Neuronal stem cell (in vitro differentiated cells): ENCODE results near the gene TNN.
"Not testable (repeated sequence)": the region's sequence is repeated elsewhere in the genome, so short reads cannot be mapped to it uniquely, and the experiment has no call there.

Experiments
- DNase-seq: peaks from one replicate; pipeline ENCODE4 v3.0.0-alpha.2; 2013; ENCODE audit warnings: low spot score
- H2AFZ ChIP-seq: one replicate; pipeline ENCODE4 v1.6.1; 2013; ENCODE audit warnings: mild to moderate bottlenecking, low read length, inconsistent platforms
- H2AK5ac ChIP-seq: 2 replicates; pipeline ENCODE4 v1.6.1; 2013; ENCODE audit warnings: low read depth, mild to moderate bottlenecking, inconsistent platforms, low read length, moderate library complexity, mixed read lengths
- H2BK120ac ChIP-seq: 2 replicates; pipeline ENCODE4 v1.6.1; 2013; ENCODE audit warnings: low read depth, mild to moderate bottlenecking, inconsistent platforms, low read length, moderate library complexity, mixed read lengths
- H2BK12ac ChIP-seq: one replicate; pipeline ENCODE4 v1.6.1; 2013; ENCODE audit warnings: low read length, inconsistent platforms
- H2BK15ac ChIP-seq: 2 replicates; pipeline ENCODE4 v1.6.1; 2013; ENCODE audit warnings: mild to moderate bottlenecking, low read length, inconsistent platforms, mixed read lengths
- H2BK5ac ChIP-seq: one replicate; pipeline ENCODE4 v1.6.1; 2013; ENCODE audit warnings: inconsistent platforms, mild to moderate bottlenecking, low read length, moderate library complexity
- H3K14ac ChIP-seq: one replicate; pipeline ENCODE4 v1.6.1; 2013; ENCODE audit warnings: low read length, inconsistent platforms
- H3K18ac ChIP-seq: 2 replicates; pipeline ENCODE4 v1.6.1; 2013; ENCODE audit warnings: low read length, inconsistent platforms
- H3K23ac ChIP-seq: 2 replicates; pipeline ENCODE4 v1.6.1; 2013; ENCODE audit warnings: low read depth, mild to moderate bottlenecking, mixed read lengths, low read length, inconsistent platforms; ENCODE audit not compliant: poor library complexity
- H3K27ac ChIP-seq: replicated peaks from 3 replicates; pipeline ENCODE4 v1.5.1; 2013; ENCODE audit warnings: low read length, inconsistent platforms
- H3K27me3 ChIP-seq, 3 experiments: 2 replicates each; pipeline ENCODE4 v1.6.1; 2013; ENCODE audit warnings: low read length in 3 of 3, mild to moderate bottlenecking in 2 of 3, inconsistent platforms in 1 of 3, low read depth in 1 of 3, mixed read lengths in 1 of 3, moderate library complexity in 1 of 3; ENCODE audit not compliant: control insufficient read depth in 3 of 3, insufficient read depth in 3 of 3
- H3K36me3 ChIP-seq, 2 donors: replicated peaks in 1 of 2; 2 replicates each; pipeline ENCODE4 v1.6.1; 2013; ENCODE audit warnings: low read length in 2 of 2; ENCODE audit not compliant: control insufficient read depth in 2 of 2, insufficient read depth in 2 of 2
- H3K4ac ChIP-seq: 2 replicates; pipeline ENCODE4 v1.6.1; 2013; ENCODE audit warnings: inconsistent platforms, mild to moderate bottlenecking, low read length, moderate library complexity
- H3K4me1 ChIP-seq, 2 donors: 1 replicate in 1 of 2; 2 replicates in 1 of 2; pipeline ENCODE4 v1.6.1; 2013; ENCODE audit warnings: low read length in 2 of 2, low read depth in 1 of 2; ENCODE audit not compliant: control insufficient read depth in 2 of 2, insufficient read depth in 1 of 2
- H3K4me2 ChIP-seq: one replicate; pipeline ENCODE4 v1.6.1; 2013; ENCODE audit warnings: mild to moderate bottlenecking, low read length, inconsistent platforms; ENCODE audit not compliant: insufficient read depth, poor library complexity, severe bottlenecking
- H3K4me3 ChIP-seq, 2 donors: 2 replicates each; pipeline ENCODE4 v1.5.1; 2013; ENCODE audit warnings: low read length in 2 of 2, mild to moderate bottlenecking in 2 of 2, inconsistent platforms in 1 of 2, moderate library complexity in 1 of 2
- H3K79me1 ChIP-seq: one replicate; pipeline ENCODE4 v1.6.1; 2013; ENCODE audit warnings: low read depth, mild to moderate bottlenecking, inconsistent platforms, low read length, moderate library complexity
- H3K9ac ChIP-seq: one replicate; pipeline ENCODE4 v1.6.1; 2013; ENCODE audit warnings: mild to moderate bottlenecking, low read depth, low read length, inconsistent platforms; ENCODE audit not compliant: poor library complexity
- H3K9me3 ChIP-seq, 2 donors: replicated peaks in 1 of 2; 2 replicates each; pipeline versions ENCODE3 to v1.6.1; 2013; ENCODE audit warnings: low read length in 2 of 2, mild to moderate bottlenecking in 2 of 2, inconsistent platforms in 1 of 2, low read depth in 1 of 2, mixed read lengths in 1 of 2, moderate library complexity in 1 of 2; ENCODE audit not compliant: control insufficient read depth in 2 of 2, insufficient read depth in 1 of 2
- H4K8ac ChIP-seq: one replicate; pipeline ENCODE4 v1.6.1; 2013; ENCODE audit warnings: low read depth, mild to moderate bottlenecking, inconsistent platforms, low read length, moderate library complexity
- H4K91ac ChIP-seq: one replicate; pipeline ENCODE4 v1.6.1; 2013; ENCODE audit warnings: low read length, low read depth, mild to moderate bottlenecking, inconsistent platforms; ENCODE audit not compliant: poor library complexity
- WGBS, 2 donors: extraction: QIAGEN DNeasy Blood & Tissue Kit; methylation state at CpG; one replicate each; pipeline ENCODE4 v1.1.7; 2013; ENCODE audit warnings: missing lambda C conversion rate in 2 of 2, mixed read lengths in 1 of 2; ENCODE audit not compliant: insufficient read length in 2 of 2, insufficient replicate concordance in 1 of 2; ENCODE audit errors: extremely low coverage in 2 of 2; 5-methylcytosine and 5-hydroxymethylcytosine counted together

The TNN gene

GRCh38 chr1:175095978-175096607 is 28.5 kb downstream of the TNN start:
- no peak overlapping the region for H3K4me3 ChIP-seq
- no peak overlapping the region for H3K14ac ChIP-seq
- H3K27me3 ChIP-seq, result peaks cover 0 to 1% (median 0%) of the 10 kb centered on the region in 3 experiments
- no peaks in the 10 kb centered on the region for H3K79me1 ChIP-seq
- H2AFZ ChIP-seq, result no peak overlapping the region
- no peak overlapping the region for H2AK5ac ChIP-seq
- no peak for DNase-seq
- no peaks in the 10 kb centered on the region for H3K36me3 ChIP-seq
- no peak overlapping the region for H4K8ac ChIP-seq
- H3K18ac ChIP-seq, result no peak overlapping the region
- no peak overlapping the region for H2BK5ac ChIP-seq
- no peak overlapping the region for H3K4me2 ChIP-seq
- H3K9ac ChIP-seq, result peak overlapping the region; percentile 3
- peaks cover 0 to 2% of the 10 kb centered on the region in 2 donors for H3K4me1 ChIP-seq
- H4K91ac ChIP-seq, result no peak overlapping the region
- no peak overlapping the region for H2BK15ac ChIP-seq
- no peaks in the 10 kb centered on the region for H3K9me3 ChIP-seq
- no peak overlapping the region for H2BK120ac ChIP-seq
- H2BK12ac ChIP-seq, result no peak overlapping the region
- H3K23ac ChIP-seq, result peak overlapping the region; percentile 27
- no peak overlapping the region for H3K4ac ChIP-seq
- WGBS, 2 donors, result no CpG with 5 or more reads among the region's 3 CpGs
- no peak overlapping the region for H3K27ac ChIP-seq

DNA sequence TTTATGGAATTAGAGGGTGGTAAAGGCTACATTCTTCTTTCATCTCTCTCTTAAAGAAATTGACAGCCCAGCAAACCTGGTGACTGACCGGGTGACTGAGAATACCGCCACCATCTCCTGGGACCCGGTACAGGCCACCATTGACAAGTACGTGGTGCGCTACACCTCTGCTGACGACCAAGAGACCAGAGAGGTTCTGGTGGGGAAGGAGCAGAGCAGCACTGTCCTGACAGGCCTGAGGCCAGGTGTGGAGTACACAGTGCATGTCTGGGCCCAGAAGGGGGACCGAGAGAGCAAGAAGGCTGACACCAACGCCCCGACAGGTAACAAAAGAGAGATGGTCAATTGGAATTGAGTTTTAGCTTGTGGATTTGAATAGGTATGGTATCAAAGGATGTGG is 29.7 kb downstream of the TNN start:
- Histone ChIP-seq H3K18ac (no peak overlapping the region), H2BK15ac (no peak overlapping the region), H3K4me1 (peaks cover 0 to 2% of the 10 kb centered on the region in 2 donors), H3K36me3 (no peaks in the 10 kb centered on the region), H3K14ac (no peak overlapping the region), H2BK12ac (no peak overlapping the region), H2AFZ (no peak overlapping the region), H3K27me3 (peaks cover 0 to 1% (median 0%) of the 10 kb centered on the region in 3 experiments), H3K4me2 (no peak overlapping the region), H3K9ac (no peak overlapping the region), H3K27ac (no peak overlapping the region), H2AK5ac (no peak overlapping the region), H4K91ac (no peak overlapping the region), H3K23ac (peak overlapping the region; percentile 61), H3K4me3 (no peak overlapping the region), H4K8ac (no peak overlapping the region), H2BK120ac (no peak overlapping the region), H2BK5ac (no peak overlapping the region), H3K79me1 (no peaks in the 10 kb centered on the region), H3K4ac (no peak overlapping the region), H3K9me3 (no peaks in the 10 kb centered on the region)
- WGBS, 2 donors, result no CpG with 5 or more reads among the region's 9 CpGs
- no peak for DNase-seq

GRCh38 chr1:175099916-175100315 is 32.3 kb downstream of the TNN start:
- H3K9ac ChIP-seq, result no peak overlapping the region
- H3K27ac ChIP-seq, result no peak overlapping the region
- peaks cover 0 to 1% (median 0%) of the 10 kb centered on the region in 3 experiments for H3K27me3 ChIP-seq
- no peaks in the 10 kb centered on the region for H3K79me1 ChIP-seq
- H2BK12ac ChIP-seq, result no peak overlapping the region
- no peak overlapping the region for H2AK5ac ChIP-seq
- no peak overlapping the region for H2BK5ac ChIP-seq
- H4K91ac ChIP-seq, result no peak overlapping the region
- no peak overlapping the region for H2BK120ac ChIP-seq
- H3K36me3 ChIP-seq, result no peaks in the 10 kb centered on the region
- H3K4me1 ChIP-seq, result no peaks in the 10 kb centered on the region
- no peak overlapping the region for H3K14ac ChIP-seq
- H2AFZ ChIP-seq, result no peak overlapping the region
- DNase-seq, result no peak
- no CpG with 5 or more reads among the region's 2 CpGs for WGBS, 2 donors
- no peak overlapping the region for H3K4me3 ChIP-seq
- H3K18ac ChIP-seq, result no peak overlapping the region
- H3K9me3 ChIP-seq, result no peaks in the 10 kb centered on the region
- H3K23ac ChIP-seq, result no peak overlapping the region
- H2BK15ac ChIP-seq, result no peak overlapping the region
- H4K8ac ChIP-seq, result no peak overlapping the region
- no peak overlapping the region for H3K4ac ChIP-seq
- no peak overlapping the region for H3K4me2 ChIP-seq

DNA sequence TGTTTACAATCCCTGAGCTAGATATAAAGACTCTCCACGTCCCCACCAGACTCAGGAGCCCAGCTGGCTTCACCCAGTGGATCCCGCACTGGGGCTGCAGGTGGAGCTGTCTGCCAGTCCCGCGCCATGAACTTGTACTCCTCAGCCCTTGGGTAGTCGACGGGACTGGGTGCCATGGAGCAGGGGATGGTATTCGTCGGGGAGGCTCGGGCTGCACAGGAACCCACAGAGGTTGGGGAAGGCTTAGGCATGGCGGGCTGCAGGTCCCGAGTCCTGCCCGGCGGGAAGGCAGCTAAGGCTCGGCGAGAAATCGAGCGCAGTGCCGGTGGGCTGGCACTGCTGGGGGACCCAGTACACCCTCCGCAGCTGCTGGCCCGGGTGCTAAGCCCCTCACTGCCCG is 34.5 kb downstream of the TNN start:
- not testable (repeated sequence) for H2BK5ac ChIP-seq, H3K4ac ChIP-seq, H3K4me3 ChIP-seq, H2BK120ac ChIP-seq, H2AK5ac ChIP-seq, H3K9ac ChIP-seq, H2AFZ ChIP-seq, H4K91ac ChIP-seq, H2BK15ac ChIP-seq, H3K79me1 ChIP-seq, DNase-seq, H3K27ac ChIP-seq, H4K8ac ChIP-seq, H3K23ac ChIP-seq, H3K27me3 ChIP-seq, H3K4me2 ChIP-seq, H2BK12ac ChIP-seq, H3K36me3 ChIP-seq, H3K14ac ChIP-seq, H3K18ac ChIP-seq, H3K4me1 ChIP-seq, H3K9me3 ChIP-seq
- WGBS, 2 donors, result no CpG with 5 or more reads among the region's 21 CpGs
